ENCODE data around the gene MYOT.
A peak's percentile ranks its signal among the peaks of the same experiment; 100 is the strongest.

MYOT gene, protein sequence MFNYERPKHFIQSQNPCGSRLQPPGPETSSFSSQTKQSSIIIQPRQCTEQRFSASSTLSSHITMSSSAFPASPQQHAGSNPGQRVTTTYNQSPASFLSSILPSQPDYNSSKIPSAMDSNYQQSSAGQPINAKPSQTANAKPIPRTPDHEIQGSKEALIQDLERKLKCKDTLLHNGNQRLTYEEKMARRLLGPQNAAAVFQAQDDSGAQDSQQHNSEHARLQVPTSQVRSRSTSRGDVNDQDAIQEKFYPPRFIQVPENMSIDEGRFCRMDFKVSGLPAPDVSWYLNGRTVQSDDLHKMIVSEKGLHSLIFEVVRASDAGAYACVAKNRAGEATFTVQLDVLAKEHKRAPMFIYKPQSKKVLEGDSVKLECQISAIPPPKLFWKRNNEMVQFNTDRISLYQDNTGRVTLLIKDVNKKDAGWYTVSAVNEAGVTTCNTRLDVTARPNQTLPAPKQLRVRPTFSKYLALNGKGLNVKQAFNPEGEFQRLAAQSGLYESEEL

DNA sequence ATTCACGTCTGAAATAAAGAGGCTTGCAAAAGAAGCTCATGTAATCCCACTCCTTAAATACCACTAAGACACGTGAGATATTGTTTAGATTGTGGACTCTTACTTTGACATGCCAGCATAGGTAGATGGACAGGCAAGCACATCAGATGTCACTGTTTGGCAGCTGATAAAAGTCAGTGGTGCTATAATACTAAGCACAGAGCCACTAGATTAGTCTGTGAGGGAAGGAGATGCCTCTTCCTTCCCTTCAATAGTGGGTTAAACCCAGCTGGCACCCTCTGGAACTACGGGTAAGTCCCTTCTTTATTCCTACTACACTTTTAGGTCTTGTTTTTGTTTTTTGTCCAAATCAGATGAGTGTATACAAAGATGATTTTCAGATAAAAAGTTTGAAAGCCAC is at the start of gene MYOT:
Gene MYOT, plus strand, starts transcription at position 197 of the 400 bp plus-strand sequence. CDS start 2,792 bp downstream, outside the sequence.
- TF ChIP-seq, protein P1, sequence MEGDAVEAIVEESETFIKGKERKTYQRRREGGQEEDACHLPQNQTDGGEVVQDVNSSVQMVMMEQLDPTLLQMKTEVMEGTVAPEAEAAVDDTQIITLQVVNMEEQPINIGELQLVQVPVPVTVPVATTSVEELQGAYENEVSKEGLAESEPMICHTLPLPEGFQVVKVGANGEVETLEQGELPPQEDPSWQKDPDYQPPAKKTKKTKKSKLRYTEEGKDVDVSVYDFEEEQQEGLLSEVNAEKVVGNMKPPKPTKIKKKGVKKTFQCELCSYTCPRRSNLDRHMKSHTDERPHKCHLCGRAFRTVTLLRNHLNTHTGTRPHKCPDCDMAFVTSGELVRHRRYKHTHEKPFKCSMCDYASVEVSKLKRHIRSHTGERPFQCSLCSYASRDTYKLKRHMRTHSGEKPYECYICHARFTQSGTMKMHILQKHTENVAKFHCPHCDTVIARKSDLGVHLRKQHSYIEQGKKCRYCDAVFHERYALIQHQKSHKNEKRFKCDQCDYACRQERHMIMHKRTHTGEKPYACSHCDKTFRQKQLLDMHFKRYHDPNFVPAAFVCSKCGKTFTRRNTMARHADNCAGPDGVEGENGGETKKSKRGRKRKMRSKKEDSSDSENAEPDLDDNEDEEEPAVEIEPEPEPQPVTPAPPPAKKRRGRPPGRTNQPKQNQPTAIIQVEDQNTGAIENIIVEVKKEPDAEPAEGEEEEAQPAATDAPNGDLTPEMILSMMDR (IDR thresholded peaks at IDR 0.05; ENCODE audit: low read depth, low read length, missing control alignments): no peak
- H3K4me3 ChIP-seq (ENCODE audit: low read depth, low read length): no peak within 1 kb of the TSS
- in situ Hi-C loops (cut with HindIII; ENCODE audit: low sequenced_read_pairs): no loop called here

DNA sequence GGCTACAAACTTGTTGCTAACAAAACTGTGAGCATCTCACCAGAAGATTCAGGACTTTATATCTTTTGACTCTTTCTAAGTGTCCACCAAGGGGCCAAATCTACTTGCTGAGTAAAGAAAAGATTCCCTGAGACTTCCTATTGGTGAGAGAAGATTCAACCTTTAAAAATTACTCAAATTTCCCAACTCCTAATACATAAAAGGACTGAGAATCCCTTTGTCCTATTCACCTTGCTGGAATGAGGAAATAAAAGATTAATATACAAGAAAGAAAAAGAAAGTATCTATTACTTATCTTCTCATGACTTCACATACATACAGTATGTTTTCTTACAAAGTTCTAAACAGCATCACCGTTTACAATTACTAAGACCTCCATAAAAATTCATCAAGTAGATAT is 47.9 kb upstream of the MYOT start:
- TF ChIP-seq, protein P1 (IDR thresholded peaks at IDR 0.05; ENCODE audit: low read depth, low read length, missing control alignments): no peak
- no peak for DNase-seq (ENCODE audit: low read depth)
- H3K4me3 ChIP-seq (ENCODE audit: low read depth, low read length): no peak overlapping the region
- in situ Hi-C loops (cut with HindIII; ENCODE audit: low sequenced_read_pairs): no loop called here

More for the DNA sequence above, at the start of gene MYOT:
- DNase-seq (ENCODE audit: low read depth): no peak

DNA sequence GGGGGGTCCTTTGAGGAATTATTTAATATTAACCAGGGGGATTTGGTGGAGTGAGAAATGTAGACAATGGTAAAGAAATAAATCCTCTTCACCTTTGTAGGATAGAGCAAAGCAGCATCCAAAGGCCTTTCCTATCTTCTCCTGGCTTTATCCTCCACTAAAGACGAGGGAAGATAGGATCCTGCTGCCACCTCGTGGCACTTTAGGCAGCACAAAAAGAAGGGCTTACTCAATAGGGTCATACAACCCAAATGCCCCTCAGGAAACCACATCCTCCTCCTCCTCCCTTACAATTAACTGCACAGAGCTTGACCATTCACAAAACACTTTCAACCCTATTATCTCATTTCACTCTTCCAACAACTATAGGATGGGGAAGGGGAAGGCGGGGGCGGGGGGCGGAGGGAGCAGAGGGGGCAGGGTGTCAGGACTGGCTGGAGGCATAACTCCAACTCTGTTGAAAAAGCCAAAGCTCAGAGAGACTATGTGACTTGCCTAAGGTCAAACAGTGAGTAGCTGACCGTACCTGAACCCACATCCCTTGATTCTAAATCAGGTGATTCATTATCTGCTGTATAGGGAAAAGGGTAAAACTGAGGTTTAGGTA is 45.4 kb upstream of the MYOT start:
- TF ChIP-seq, protein P1 (IDR thresholded peaks at IDR 0.05; ENCODE audit: low read depth, low read length, missing control alignments): peak; percentile 61
- no peak overlapping the region for H3K4me3 ChIP-seq (ENCODE audit: low read depth, low read length)
- in situ Hi-C loops (cut with HindIII; ENCODE audit: low sequenced_read_pairs): no loop called here
- DNase-seq (ENCODE audit: low read depth): peak; percentile 12

DNA sequence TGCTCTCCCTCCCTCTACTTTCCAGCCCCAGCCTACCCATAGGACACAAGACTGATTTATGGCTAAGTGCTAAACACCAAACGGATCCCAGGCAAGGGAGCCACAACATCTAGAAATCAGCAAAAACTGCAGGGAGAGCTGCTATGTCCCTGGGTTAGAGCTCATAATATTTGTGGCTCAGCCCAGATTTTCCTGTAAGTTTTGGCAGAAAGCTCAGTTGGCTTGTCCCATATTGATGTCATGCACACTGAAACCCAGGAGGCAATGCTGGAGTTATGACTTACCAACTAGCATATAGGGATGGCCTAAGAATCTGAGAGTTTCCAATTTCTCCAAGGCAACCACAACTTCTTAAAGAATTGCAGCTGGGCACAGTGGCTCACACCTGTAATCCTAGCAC is 44.7 kb upstream of the MYOT start:
- in situ Hi-C loops (cut with HindIII; ENCODE audit: low sequenced_read_pairs): no loop called here
- no peak overlapping the region for H3K4me3 ChIP-seq (ENCODE audit: low read depth, low read length)
- DNase-seq (ENCODE audit: low read depth): no peak
- TF ChIP-seq, protein P1 (IDR thresholded peaks at IDR 0.05; ENCODE audit: low read depth, low read length, missing control alignments): no peak

DNA sequence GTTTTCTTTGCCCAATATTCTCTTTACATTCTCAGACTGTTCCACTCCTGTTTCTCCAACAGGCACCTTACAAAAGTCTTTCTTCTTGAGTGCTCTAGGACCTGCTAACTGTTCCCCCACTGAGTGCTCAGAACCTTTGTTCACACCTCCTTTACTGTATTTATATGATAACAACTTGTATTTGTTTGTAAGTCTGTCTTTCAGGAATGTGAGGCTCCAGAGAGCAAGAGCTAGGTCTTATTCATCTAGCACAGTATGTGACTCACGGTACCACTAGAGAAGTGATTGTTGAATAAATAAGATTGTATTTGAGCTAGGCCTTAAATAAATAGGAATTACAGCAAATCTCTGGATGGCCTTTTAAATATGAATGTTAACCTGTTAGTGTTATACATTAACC is 42.5 kb upstream of the MYOT start:
- in situ Hi-C loops (cut with HindIII; ENCODE audit: low sequenced_read_pairs): no loop called here
- no peak overlapping the region for H3K4me3 ChIP-seq (ENCODE audit: low read depth, low read length)
- no peak for DNase-seq (ENCODE audit: low read depth)
- TF ChIP-seq, protein P1 (IDR thresholded peaks at IDR 0.05; ENCODE audit: low read depth, low read length, missing control alignments): no peak

DNA sequence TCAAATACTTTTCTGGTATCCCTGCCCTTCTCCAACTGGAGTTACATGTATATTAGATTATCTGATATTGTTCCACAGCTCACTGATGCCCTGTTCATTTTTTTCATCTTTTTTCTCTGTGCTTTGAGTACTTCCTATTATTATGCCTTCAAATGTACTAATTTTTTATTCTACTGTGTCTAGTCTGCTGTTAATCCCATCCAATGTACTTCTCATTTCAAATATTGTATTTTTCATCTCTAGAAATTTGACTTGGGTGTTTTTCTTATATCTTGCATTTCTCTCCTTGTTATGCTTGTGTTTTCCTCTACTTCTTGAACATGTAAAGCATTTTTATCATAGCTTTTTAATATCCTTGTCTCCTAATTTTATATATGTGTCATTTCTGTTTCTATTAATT is 41.6 kb upstream of the MYOT start:
- TF ChIP-seq, protein P1 (IDR thresholded peaks at IDR 0.05; ENCODE audit: low read depth, low read length, missing control alignments): no peak
- in situ Hi-C loops (cut with HindIII; ENCODE audit: low sequenced_read_pairs): no loop called here
- DNase-seq (ENCODE audit: low read depth): no peak
- no peak overlapping the region for H3K4me3 ChIP-seq (ENCODE audit: low read depth, low read length)

Measured in astrocyte of the cerebellum (primary cell).